T-helper 22 cell (primary cell): ENCODE results near the gene SFMBT2.

Source experiments
- DNase-seq: peaks from one replicate; pipeline ENCODE4 v3.0.0-alpha.2; 2020; ENCODE audit warnings: low read depth

The SFMBT2 gene

GRCh38 chr10:7264313-7264756 lies 146.5 kb downstream of the SFMBT2 start:
- no peak for DNase-seq

- no peak for DNase-seq
Observed at GRCh38 chr10:7263616-7264015, 147.2 kb downstream of the SFMBT2 start.

GRCh38 chr10:7261351-7261750 lies 149.5 kb downstream of the SFMBT2 start:
- DNase-seq: no peak

DNA sequence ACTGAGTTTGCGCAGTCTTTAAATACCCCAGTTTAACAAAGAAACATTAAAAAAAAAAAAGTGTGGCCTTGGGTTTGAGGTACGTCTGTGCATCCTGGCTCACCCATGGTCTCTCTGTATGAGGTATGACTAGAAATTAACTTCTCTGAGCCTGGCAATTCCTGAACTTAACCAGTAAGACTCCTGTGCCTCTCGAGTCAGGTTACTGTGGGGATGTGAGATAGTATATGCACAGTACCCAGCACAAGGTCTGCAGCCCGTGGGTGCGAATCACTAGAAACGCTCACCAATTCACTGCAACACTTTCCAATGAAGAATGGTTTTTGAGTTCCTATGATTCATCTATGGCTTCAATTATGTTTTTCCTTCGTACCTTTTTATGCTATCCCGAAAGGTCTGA lies 149.9 kb downstream of the SFMBT2 start:
- DNase-seq: no peak

GRCh38 chr10:7260412-7260900 lies 150.4 kb downstream of the SFMBT2 start:
- no peak for DNase-seq

GRCh38 chr10:7258948-7259523 lies 151.8 kb downstream of the SFMBT2 start:
- DNase-seq: peak; percentile 23

- DNase-seq: no peak
Observed at GRCh38 chr10:7255517-7255916, 155.3 kb downstream of the SFMBT2 start.

GRCh38 chr10:7251696-7252465 lies 159.0 kb downstream of the SFMBT2 start:
- no peak for DNase-seq

GRCh38 chr10:7250236-7250635 lies 160.6 kb downstream of the SFMBT2 start:
- DNase-seq: no peak

DNA sequence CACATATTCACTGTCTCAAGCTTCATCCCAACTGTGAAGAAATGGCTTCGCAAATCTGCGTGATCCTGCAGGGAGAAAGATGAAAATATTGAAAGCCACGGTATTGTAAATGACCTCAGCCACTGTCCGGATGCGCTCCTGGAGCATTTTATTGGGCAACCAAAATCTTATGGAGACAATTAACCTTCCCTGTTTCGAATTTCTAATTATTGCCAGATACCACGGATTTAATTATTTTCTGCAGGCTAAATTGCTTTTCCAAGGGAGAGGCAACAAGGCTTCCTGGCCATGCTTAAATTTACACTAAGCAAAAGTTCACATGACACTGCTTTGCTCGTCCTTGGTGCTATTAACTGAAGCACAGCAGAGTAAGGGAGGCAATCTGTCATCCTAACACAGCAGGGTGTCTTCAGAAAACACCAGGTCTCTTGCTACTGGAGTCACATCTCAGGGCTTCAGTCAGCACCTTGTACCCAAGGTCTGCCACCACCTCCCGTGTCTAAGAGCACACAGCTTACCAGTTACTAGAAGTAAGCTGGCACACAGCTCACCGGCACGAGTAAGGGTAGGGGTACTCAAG lies 162.2 kb downstream of the SFMBT2 start:
- no peak for DNase-seq

GRCh38 chr10:7248148-7248547 lies 162.7 kb downstream of the SFMBT2 start:
- no peak for DNase-seq

DNA sequence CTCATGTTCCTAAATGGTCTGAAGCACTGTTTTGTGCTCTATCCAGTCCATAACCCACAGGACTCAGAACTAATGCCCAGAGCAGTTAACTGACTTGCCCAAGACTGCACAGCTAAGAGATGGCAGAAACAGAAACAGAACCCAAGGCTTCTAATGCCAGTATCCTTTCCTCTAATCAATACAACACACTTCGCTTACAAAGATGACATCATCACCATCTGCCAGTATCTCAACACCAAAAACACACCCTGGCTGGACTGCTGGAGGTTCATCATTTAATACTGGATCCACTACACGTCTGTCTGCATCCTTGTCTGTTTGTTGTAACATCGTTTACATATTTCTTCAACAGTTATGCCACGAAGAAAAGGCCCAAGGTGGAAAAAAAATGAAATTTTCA lies 165.3 kb downstream of the SFMBT2 start:
- DNase-seq: no peak

- DNase-seq: no peak
Observed at GRCh38 chr10:7243873-7244272, 167.0 kb downstream of the SFMBT2 start.

DNA sequence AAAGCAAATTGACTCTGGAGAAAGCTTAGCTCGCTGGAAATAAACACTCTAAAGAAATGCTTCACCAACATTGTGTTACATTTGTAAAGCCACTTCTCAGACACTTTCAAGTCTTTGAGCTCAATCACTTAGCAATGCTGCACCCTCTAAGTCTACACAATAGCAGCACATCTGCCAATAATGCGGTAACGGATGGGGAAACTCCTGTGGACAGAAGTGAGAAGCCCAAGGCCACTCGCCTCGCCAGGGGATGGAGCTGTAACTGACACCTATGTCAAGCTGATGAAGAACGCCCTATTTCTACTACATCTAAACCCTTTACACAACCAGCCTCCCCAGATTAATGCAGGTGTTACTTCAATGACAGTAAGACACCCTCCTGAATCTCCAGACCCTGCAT lies 167.7 kb downstream of the SFMBT2 start:
- no peak for DNase-seq

DNA sequence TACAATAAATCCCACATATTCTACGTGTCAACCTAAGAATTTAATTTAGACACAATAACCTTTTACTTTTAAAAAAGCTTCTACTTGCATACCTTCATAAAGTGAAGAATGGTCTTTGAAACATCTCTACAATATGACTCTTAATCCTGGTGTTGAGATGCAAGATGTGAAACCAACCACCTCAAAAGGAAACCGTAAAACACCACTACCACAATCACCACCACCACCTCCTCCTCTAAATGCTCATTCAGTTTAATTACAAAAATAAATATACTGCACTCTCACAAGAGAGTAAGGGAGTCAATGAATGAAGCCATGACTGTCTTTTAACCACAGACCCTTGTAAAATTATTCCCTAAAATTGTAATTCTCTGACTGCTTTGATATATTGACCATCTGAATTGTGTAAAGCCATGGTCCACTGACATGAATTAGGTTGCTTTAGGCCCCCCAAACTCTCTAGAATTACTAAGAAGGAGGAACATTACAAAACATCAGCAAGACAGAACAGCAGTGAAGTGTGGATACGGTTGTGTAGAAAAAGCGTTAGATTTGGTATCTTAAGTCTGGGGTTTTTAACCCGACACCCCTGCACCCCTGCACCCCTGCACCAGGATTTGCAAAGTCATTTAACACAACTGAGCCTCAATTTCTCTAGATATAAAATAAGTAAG lies 171.4 kb downstream of the SFMBT2 start:
- no peak for DNase-seq

GRCh38 chr10:7235376-7235775 lies 175.5 kb downstream of the SFMBT2 start:
- no peak for DNase-seq

- DNase-seq: no peak
Observed at GRCh38 chr10:7234109-7234508, 176.7 kb downstream of the SFMBT2 start.

DNA sequence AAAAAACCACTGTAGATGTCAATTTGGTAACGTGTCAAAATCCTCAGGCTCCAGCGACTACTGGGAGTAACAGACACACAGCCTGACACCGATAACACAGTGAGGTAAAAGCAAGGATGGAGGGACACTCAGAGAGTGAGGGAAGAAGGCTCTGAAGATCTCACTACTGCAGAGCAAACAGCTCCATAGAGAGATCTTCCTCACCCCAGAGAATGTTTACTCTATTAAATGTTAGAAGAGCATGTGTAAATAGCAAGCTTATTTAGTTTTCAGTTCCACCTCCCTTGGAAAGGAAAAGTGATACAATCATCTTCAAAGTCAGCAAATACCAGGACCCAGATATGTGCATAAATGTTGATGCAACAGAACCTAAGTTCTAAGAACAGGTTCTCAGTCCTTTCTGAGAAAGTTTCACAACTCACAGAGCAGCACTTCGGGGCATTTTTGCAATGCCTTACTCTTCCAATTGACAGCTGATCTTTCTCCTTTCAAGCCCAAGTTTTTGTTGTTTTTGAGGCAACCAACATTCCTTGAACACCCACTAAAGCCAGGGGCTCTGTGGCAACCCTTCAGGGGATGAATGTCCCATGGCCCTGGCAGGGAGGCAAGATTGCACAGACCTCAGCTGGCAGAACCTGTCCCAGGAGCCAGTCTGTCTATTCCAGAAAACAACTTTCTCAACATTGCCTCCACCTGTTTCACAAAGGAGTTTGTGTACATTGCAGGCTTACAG lies 177.4 kb downstream of the SFMBT2 start:
- no peak for DNase-seq

GRCh38 chr10:7231509-7232414 lies 179.1 kb downstream of the SFMBT2 start:
- DNase-seq: no peak

GRCh38 chr10:7230951-7231350 lies 179.9 kb downstream of the SFMBT2 start:
- no peak for DNase-seq

DNA sequence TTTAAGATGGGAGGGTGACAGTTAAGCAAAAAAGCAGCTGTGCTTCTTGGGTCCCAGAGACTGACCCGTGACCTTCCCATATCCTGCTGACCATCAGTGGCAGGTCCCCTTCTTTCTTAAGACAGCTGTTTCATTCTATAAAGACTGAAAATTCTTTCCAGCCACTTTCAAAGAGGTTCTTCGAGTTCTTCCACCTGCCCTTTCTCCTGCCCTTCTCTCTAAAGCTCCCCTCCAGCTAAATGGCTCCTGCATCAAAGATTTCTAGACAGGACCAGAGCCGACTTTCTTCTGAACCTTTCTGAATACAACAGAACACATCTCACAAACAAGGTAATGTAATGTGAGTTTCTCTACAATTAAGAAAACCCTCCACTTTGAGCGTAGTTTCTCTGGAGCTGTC lies 180.8 kb downstream of the SFMBT2 start:
- no peak for DNase-seq
